Stimulated activated CD4-positive, alpha-beta T cell treated with anti-CD3 and anti-CD28 coated beads, Interleukin-15, amount 100 ng/mL, for 48 hours (primary cell): ENCODE results near the gene MAGED1.
"Not testable (repeated sequence)": the region's sequence is repeated elsewhere in the genome, so short reads cannot be mapped to it uniquely, and the experiment has no call there.

Source experiments
- DNase-seq, 2 donors: peaks; one replicate each; pipeline ENCODE4 v3.0.0-alpha.2; 2020; ENCODE audit warnings: low read depth in 2 of 2

Gene MAGED1

DNA sequence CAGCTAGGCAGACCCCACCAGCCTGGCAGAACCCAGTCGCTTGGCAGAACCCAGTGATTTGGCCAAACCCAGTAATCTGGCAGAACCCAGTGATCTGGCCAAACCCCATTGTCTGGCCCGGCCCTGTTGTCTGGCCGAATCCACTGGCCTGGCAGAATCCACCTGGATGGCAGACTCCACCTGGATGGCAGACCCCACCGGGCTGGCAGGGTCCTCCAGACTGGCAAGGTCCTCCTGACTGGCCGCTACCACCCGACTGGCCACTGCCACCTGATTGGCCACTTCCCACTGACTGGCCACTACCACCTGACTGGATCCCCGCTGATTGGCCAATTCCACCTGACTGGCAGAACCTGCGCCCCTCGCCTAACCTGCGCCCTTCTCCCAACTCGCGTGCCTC lies 3.2 kb downstream of the MAGED1 start:
- DNase-seq = no peak

DNA sequence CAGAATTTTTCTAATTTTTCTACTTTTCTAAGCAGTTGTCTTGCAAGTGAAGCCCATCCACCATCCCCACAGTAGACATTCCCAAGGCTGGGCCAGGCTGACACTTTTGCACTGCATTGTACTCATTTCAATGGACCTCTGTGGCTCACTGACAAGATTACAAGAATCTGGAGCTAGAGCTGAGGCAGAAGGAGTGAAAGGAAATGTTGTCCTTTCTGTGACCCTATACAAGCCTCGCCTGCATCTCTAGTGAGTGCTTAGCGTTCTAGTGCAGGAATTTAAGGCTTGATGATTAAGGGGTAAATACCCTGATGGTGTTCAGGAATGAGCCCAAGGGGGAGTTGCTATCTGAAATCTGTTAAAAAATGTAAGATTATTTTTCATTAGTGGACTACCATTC lies 6.3 kb downstream of the MAGED1 start:
- no peak for DNase-seq

DNA sequence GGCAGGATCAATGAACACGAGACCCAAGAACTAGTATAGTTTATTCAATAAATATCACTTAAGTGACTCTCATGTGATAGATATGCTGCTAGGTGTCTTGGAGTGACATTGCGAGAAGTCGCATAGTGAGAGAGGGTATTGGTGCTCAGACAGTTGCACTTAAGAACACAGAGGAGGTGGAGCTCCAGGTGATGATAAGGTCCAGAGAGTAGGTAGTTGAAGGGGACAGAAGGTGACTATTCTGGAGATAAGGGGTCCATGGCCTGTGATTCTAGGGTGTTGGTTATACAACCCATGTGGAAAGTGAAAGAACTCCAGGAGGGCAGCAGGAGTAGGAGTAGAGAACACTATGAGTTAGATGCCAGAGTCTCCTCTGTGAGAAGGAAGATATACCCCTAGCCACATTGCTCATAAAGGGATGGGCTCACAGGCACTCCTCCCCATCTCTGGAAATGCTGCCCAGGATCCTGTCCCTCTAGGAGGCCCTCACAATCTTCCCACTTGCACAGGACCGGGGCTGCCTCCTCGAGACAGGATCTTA lies 9.2 kb downstream of the MAGED1 start:
- DNase-seq = no peak

DNA sequence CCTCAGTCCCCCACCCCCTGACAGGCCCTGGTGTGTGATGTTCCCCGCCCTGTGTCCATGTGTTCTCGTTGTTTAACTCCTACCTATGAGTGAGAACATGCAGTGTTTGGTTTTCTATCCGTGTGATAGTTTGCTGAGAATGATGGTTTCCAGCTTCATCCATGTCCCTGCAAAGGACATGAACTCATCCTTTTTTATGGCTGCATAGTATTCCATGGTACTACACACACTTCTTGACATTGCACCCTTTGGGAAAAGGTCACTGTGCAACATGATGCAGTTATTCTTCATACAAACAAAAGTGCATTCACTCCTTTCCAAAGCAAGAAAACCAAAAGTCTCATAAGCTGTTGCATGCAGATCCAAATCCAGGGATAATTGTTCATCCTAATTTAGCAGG lies 11.7 kb downstream of the MAGED1 start:
- not testable (repeated sequence) for DNase-seq

DNA sequence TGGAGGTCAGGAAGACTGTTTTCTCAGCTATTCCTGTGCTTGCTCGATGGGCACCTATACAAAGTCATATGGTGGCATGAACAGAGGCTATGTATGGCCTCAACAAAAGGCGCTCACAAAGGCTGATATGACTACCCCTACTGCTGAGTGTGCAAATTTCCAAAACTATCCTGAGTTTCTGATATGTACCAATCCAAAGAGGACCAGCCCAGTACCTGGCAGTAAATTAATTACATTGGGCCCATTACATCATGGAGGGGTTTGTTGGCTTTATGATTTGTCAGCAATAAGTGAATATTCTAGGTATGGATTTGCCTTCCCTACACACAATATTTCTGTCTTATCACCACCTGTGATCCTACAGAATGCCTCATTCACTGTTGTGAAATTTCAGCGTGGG lies 12.3 kb downstream of the MAGED1 start:
- no peak for DNase-seq

DNA sequence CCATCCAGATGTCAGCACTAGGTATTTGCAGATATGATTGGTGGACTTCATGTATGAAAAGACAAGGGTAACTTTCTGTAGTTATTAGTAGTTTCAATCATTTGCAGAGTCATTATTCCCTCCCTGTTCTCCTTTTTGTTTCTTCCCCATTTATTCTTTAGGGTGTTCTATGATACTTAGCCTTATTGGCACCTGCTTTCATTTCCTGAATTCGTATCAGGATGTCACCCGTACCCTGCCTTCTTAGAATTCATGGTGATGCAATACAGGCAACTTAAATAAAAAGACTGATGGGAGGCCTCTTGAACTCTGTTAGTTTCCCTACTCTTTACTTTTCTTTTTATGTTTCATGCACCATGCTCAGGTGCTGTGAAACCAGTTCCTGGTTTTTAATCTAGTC lies 24.2 kb downstream of the MAGED1 start:
- DNase-seq = no peak

DNA sequence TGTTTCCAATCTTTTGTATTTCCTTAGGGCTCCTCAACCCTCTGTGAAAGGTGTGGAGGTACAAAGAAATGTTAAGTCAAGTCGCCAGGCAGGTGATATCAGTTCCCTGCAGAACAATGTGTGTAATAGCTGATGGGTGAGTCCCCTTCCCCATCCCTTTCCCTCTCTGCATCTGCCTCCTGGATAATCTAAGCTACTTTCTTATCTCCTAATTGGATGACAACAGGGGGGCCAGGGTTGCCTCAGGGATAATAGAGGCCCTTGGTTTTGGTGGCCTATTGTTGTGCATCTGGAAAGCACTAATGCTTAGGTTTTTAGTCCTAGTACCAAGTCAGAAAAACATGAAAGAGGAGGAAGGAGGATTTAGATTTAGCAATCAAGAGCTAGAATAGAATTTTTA lies 29.1 kb downstream of the MAGED1 start:
- no peak for DNase-seq

DNA sequence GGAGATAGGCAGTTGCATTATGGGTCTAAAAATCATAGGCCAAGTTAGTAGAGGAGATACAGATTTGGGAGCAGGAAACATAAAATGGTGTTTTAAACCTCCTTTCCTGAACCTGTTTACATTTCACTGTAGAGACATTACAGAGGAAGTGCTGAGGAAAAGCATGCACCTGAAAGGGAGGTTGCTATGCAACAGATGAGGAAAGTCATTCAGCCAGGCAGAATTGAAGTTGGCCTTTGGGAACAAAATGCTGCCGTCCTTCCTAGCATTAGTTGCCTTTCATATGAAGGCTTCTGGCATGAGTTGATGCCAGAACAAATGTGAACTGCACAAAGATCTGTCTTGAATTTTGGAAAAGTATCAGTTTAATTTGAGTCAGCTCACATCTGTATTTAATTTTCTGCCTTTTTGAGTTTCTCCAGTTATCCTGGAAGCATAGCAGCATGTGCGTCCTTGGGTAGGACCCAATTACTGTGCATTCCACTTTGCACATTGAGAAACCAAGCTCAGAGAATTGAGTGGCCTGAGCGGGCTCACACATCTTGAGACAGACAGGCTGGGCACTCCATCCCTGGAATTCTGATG lies 38.2 kb downstream of the MAGED1 start:
- no peak for DNase-seq
